GM18498 (cell line): ENCODE data around the gene ALDH1A2.

Experiments used
- ATAC-seq: cut with Tn5 transposase; IDR thresholded peaks from one replicate; pipeline ENCODE4 v1.9.1; 2021; ENCODE audit warnings: mild to moderate bottlenecking, moderate library complexity; ENCODE audit not compliant: unreplicated experiment

ALDH1A2 gene

DNA sequence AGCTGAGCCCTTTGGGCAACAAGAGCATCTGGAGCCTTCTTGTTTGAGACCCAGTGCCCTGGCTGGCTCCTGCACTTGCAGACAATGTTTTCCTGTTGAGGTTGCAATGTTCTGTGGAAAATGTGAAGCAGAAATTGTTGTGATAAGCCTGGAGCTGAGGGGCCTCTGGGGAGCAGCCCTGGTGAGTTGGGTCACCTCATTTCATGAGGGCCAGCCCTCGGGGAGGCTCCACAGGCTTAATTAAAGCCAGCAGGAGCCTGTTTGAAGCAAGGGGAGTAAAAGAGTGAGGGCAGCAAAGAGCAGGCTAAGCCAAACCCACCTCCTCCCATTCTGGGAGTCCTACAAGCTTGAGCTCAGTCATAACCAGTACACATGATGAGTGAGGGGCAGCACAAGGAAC lies 154.3 kb downstream of the ALDH1A2 start:
- no peak for ATAC-seq

- ATAC-seq = no peak
Observed at GRCh38 chr15:57910672-57911071, 154.8 kb downstream of the ALDH1A2 start.

DNA sequence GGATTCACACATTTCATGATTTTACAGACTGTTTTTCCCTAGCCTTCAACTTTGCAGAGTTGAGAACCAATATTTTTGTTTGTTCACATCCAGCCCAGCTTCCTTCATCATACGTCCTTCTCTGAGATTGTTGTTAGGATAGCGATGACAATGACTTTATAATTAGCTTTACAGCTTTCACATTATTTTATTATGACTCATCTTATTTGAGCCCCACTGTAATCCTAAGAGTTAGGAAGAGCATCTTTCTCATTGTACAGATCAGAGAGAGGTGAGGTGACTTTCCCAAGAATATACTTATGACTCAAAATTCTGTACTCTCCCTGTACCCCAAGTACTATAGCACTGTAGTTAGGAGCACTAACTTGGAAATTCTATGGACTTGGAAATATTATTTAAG lies 156.1 kb downstream of the ALDH1A2 start:
- no peak for ATAC-seq

- ATAC-seq = no peak
Observed at GRCh38 chr15:57903626-57904025, 161.9 kb downstream of the ALDH1A2 start.
